Spleen (tissue), 11 donors: ENCODE results near the gene ATE1. TPM values are rescaled to one million over a fixed set of nuclear protein-coding genes. Genes with fewer than 3 reads are reported as not detected.

ENCODE experiments used
- DNase-seq: peaks from one replicate; pipeline ENCODE4 v3.0.0-alpha.2; 2020
- H3K27ac ChIP-seq, 8 donors: fragments of 200-600 bp; sonication (generic) in 7 of 8; 1 replicate in 4 of 8; 2 replicates in 4 of 8; pipeline versions ENCODE4 v1.5.0 to v1.8.0; 2016 to 2021; ENCODE audit warnings: inconsistent platforms in 4 of 8, mild to moderate bottlenecking in 4 of 8, moderate library complexity in 1 of 8
- H3K27me3 ChIP-seq, 7 donors: fragments of 200-600 bp; sonication (generic) in 6 of 7; replicated peaks in 1 of 7; 1 replicate in 4 of 7; 2 replicates in 3 of 7; pipeline versions ENCODE4 v1.5.0 to v1.8.0; 2016 to 2021; ENCODE audit warnings: inconsistent platforms in 3 of 7, mild to moderate bottlenecking in 1 of 7
- H3K36me3 ChIP-seq, 6 donors: fragments of 200-600 bp; sonication (generic) in 5 of 6; 1 replicate in 4 of 6; 2 replicates in 2 of 6; pipeline versions ENCODE4 v1.5.0 to v1.8.0; 2016 to 2021; ENCODE audit warnings: inconsistent platforms in 2 of 6
- H3K4me1 ChIP-seq, 6 donors: fragments of 200-600 bp; sonication (generic) in 5 of 6; 1 replicate in 3 of 6; 2 replicates in 3 of 6; pipeline versions ENCODE4 v1.5.0 to v1.8.0; 2016 to 2021; ENCODE audit warnings: inconsistent platforms in 3 of 6
- H3K4me3 ChIP-seq, 8 donors: fragments of 200-600 bp; sonication (generic) in 7 of 8; 1 replicate in 4 of 8; 2 replicates in 4 of 8; pipeline versions ENCODE4 v1.5.0 to v1.8.0; 2016 to 2021; ENCODE audit warnings: inconsistent platforms in 4 of 8, mild to moderate bottlenecking in 4 of 8, moderate library complexity in 2 of 8
- H3K9me3 ChIP-seq, 8 donors: fragments of 200-600 bp; sonication (generic) in 7 of 8; 1 replicate in 4 of 8; 2 replicates in 4 of 8; pipeline versions ENCODE4 v1.5.0 to v1.8.0; 2016 to 2021; ENCODE audit warnings: inconsistent platforms in 4 of 8
- CTCF ChIP-seq, 11 experiments: fragments of 200-600 bp in 7 of 11; fragments of 450-650 bp in 4 of 11; sonication (generic) in 4 of 11; IDR thresholded peaks in 8 of 11; conservative IDR thresholded peaks in 3 of 11; 1 replicate in 7 of 11; 2 replicates in 4 of 11; pipeline versions ENCODE4 v1.4.0 to v1.8.0; 2016 to 2021; ENCODE audit warnings: antibody characterized with exemption in 11 of 11, inconsistent platforms in 4 of 11, mild to moderate bottlenecking in 1 of 11
- POLR2A ChIP-seq, 3 donors: fragments of 450-650 bp; IDR thresholded peaks; one replicate each; pipeline ENCODE4 v1.5.1; 2017; ENCODE audit warnings: antibody characterized with exemption in 3 of 3, mild to moderate bottlenecking in 1 of 3
- POLR2AphosphoS5 ChIP-seq, 3 donors: sonication (generic); formaldehyde crosslinking; IDR thresholded peaks; one replicate each; pipeline ENCODE4 v1.5.1; 2017; ENCODE audit warnings: antibody characterized with exemption in 3 of 3
- WGBS, 5 donors: extraction: QIAGEN DNeasy Blood & Tissue Kit in 3 of 5; methylation state at CpG; one replicate each; pipeline versions ENCODE4 v1.1.5 to v1.1.7; 2013 to 2018; 5-methylcytosine and 5-hydroxymethylcytosine counted together
- intact Hi-C: fragments of 100-400 bp; cut with DNase I; formaldehyde crosslinking; loops from one replicate; pipeline ENCODE4 v1.15.0; 2023; ENCODE audit warnings: low total_unique reads
- polyA plus RNA-seq, 3 donors: library from polyadenylated mRNA; stranded (reverse); fragments of 200-250 nt; gene quantifications; one replicate each; pipeline ENCODE4 v1.2.1, GENCODE V29; 2013
- small RNA-seq, 4 donors: library from RNA; depleted of rRNA; stranded (forward); fragments of <200 nt; gene quantifications; one replicate each; pipeline ENCODE3, GENCODE V24; 2016
- total RNA-seq, 7 donors: library from RNA; depleted of rRNA in 3 of 7; stranded (reverse); fragments of >200 nt in 3 of 7; fragmentation: NEBNext Ultra II Directional in 4 of 7; extraction: Animal tissue kit (Norgen Biotek cat#: 25700) in 4 of 7; gene quantifications; one replicate each; pipeline versions ENCODE4 v1.1.0 to v1.2.1, GENCODE V29; 2016 to 2021
- donor health status: healthy with polysubstance abuse.
- donor health status: DM: no; HTN: no; CAD: no; lungs with moderate emphysema.
- donor health status: DM: no; HTN: no; CAD: no.
- donor health status: Bipolar disorder and iron deficiency.
- donor health status: healthy.
- donor health status: DM: no; HTN: no; CAD: no.
- donor health status: DM: yes; HTN: yes; CAD: no.

ATE1 gene
- total and polyA plus RNA-seq, 10 donors, result 5.4 to 38.9 (median 29.9) TPM

- no peaks in the 10 kb centered on the region for H3K36me3 ChIP-seq
- H3K4me1 ChIP-seq, result no peaks in the 10 kb centered on the region
- H3K27me3 ChIP-seq, result peaks cover 0 to 33% (median 0%) of the 10 kb centered on the region in 7 donors
- H3K4me3 ChIP-seq, result no peak overlapping the region
- intact Hi-C loops, result no loop called here
- H3K9me3 ChIP-seq, result no peaks in the 10 kb centered on the region
- DNase-seq, result no peak
- TF ChIP-seq CTCF (IDR thresholded peaks at IDR 0.05 in 8 of 11, conservative IDR thresholded peaks at IDR 0.05 in 3 of 11) (no peak), POLR2AphosphoS5 (IDR thresholded peaks at IDR 0.05) (no peak), POLR2A (IDR thresholded peaks at IDR 0.05) (no peak)
- no peak overlapping the region for H3K27ac ChIP-seq
- 66 to 72% (median 69%) methylated on average over 3 of the region's 3 CpGs for WGBS, 5 donors
Measured at GRCh38 chr10:121690970-121691369, 236.9 kb downstream of the ATE1 start.

Small RNAs within 50 kb of the gene (small RNA-seq; reads per million reads assigned to genes)
- gene RF00019 (0 reads per million in 4 donors), gene RF02219 (0 reads per million in 4 donors)

Other genes starting within 250 kb of the ATE1 start
- gene NSMCE4A, start 47.2 kb upstream of the ATE1 start, total RNA-seq, result 100 to 1,000 TPM in 1 of 7 donors, 10 to 100 TPM in 6; 49.5 to 107 (median 63.2) TPM
- gene NSMCE4A, start 47.2 kb upstream of the ATE1 start, polyA plus RNA-seq, result 100 to 1,000 TPM in 1 of 3 donors, 10 to 100 TPM in 2; 72.4 to 121 (median 95.1) TPM
- 10 to 100 TPM in 1 of 7 donors, 1 to 10 TPM in 6; 2.9 to 13.9 (median 5.0) TPM for gene TACC2, start 61.1 kb upstream of the ATE1 start, total RNA-seq
- 1 to 10 TPM; 2.4 to 4.5 (median 3.4) TPM for gene TACC2, start 61.1 kb upstream of the ATE1 start, polyA plus RNA-seq